Measurements from ENCODE around the gene TBC1D13.
"Not testable (repeated sequence)": the region's sequence is repeated elsewhere in the genome, so short reads cannot be mapped to it uniquely, and the experiment has no call there.

TBC1D13 gene

DNA sequence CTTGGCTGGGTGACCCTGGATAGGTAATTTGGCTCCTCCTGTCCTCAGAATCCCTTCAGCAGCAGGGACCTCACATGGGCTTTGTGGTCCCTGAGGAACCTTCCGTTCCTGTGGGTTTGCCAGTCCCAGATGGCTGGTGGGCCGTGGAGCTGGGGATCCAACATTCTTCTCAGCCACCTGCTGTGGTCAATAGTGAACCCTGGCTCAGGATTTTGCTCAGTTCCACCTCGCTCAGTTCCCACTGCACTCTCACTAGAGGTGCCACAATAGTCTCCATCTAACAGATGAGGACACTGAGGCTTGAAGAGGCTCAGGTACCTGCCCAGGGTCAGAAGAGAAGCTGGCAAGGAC is 59.6 kb downstream of the TBC1D13 start:
- H3K27ac ChIP-seq: no peak overlapping the region
- H3K9ac ChIP-seq: no peak overlapping the region; a peak in 2 of 22 replicates
- peaks cover 0 to 29% (median 27%) of the 10 kb centered on the region in 10 experiments; a peak in 15 of 20 replicates for H3K4me1 ChIP-seq
- peak overlapping the region in 8 of 11 experiments; percentile 34 to 76 (median 56); a peak in 16 of 22 replicates for H3K4me2 ChIP-seq
- H3K9me3 ChIP-seq (replicated peaks in 1 of 11): peaks cover 11 to 24% (median 18%) of the 10 kb centered on the region in 11 experiments
- H3K36me3 ChIP-seq: peaks cover 0 to 21% (median 13%) of the 10 kb centered on the region in 11 experiments; a peak in 13 of 22 replicates
- H4K20me1 ChIP-seq: peaks cover 0 to 7% (median 0%) of the 10 kb centered on the region in 11 experiments; a peak in 4 of 22 replicates
- TF ChIP-seq Cebpa-rat (IDR thresholded peaks at IDR 0.05): no peak
- no peaks in the 10 kb centered on the region for H3K27me3 ChIP-seq
- no peak overlapping the region for H3K4me3 ChIP-seq

DNA sequence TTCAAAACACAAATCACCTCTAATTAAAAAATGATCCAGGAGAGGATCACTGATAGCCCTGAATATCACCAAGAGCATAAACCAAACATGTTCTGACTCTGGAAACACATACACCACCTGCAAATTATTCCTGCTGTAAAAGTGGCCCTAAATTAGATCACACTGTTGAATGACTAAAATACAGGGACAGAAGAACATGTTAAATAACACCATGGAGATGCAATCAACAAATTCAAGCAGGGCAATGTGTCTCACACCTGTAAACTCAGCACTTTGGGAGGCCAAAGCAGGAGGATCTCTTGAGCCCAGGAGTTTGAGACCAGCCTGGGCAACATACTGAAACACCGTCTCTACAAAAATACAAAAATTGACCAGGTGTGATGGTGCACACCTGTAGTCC is 60.8 kb downstream of the TBC1D13 start:
- H3K27me3 ChIP-seq: no peaks in the 10 kb centered on the region
- peaks cover 0 to 10% (median 3%) of the 10 kb centered on the region in 11 experiments; a peak in 10 of 22 replicates for H3K36me3 ChIP-seq
- peaks cover 11 to 26% (median 19%) of the 10 kb centered on the region in 11 experiments for H3K9me3 ChIP-seq (replicated peaks in 1 of 11)
- peaks cover 0 to 7% (median 0%) of the 10 kb centered on the region in 11 experiments; a peak in 4 of 22 replicates for H4K20me1 ChIP-seq
- TF ChIP-seq Cebpa-rat (IDR thresholded peaks at IDR 0.05): no peak
- no peak overlapping the region for H3K27ac ChIP-seq
- peak overlapping the region in 1 of 11 experiments; percentile 61; a peak in 1 of 22 replicates for H3K4me2 ChIP-seq
- H3K9ac ChIP-seq: no peak overlapping the region
- no peak overlapping the region for H3K4me3 ChIP-seq
- peaks cover 0 to 29% (median 27%) of the 10 kb centered on the region in 10 experiments; a peak in 15 of 20 replicates for H3K4me1 ChIP-seq

DNA sequence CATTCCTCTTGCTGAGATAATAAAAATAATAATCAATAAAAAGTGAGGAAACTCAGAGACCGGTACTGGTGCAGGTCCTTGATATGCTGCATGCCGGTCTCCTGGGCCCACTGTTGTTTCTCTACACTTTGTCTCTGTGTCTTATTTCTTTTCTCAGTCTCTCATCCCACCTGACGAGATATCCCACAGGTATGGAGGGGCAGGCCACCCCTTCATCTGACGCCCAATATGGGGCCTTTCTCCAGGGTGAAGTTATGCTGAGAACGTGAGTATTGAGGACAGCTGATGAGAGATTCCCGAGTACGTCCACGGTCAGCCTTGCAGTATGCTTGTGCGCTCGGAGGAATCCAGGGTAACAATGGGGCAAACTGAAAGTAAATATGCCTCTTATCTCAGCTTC is 64.0 kb downstream of the TBC1D13 start:
- not testable (repeated sequence) for H3K4me3 ChIP-seq, H3K36me3 ChIP-seq, H3K27ac ChIP-seq, H3K27me3 ChIP-seq, H3K9ac ChIP-seq, H3K4me2 ChIP-seq, H4K20me1 ChIP-seq
- Histone ChIP-seq H3K9me3 (replicated peaks in 1 of 11) (peaks cover 11 to 26% (median 19%) of the 10 kb centered on the region in 11 experiments), H3K4me1 (peaks cover 0 to 16% (median 14%) of the 10 kb centered on the region in 10 experiments; a peak in 15 of 20 replicates)

DNA sequence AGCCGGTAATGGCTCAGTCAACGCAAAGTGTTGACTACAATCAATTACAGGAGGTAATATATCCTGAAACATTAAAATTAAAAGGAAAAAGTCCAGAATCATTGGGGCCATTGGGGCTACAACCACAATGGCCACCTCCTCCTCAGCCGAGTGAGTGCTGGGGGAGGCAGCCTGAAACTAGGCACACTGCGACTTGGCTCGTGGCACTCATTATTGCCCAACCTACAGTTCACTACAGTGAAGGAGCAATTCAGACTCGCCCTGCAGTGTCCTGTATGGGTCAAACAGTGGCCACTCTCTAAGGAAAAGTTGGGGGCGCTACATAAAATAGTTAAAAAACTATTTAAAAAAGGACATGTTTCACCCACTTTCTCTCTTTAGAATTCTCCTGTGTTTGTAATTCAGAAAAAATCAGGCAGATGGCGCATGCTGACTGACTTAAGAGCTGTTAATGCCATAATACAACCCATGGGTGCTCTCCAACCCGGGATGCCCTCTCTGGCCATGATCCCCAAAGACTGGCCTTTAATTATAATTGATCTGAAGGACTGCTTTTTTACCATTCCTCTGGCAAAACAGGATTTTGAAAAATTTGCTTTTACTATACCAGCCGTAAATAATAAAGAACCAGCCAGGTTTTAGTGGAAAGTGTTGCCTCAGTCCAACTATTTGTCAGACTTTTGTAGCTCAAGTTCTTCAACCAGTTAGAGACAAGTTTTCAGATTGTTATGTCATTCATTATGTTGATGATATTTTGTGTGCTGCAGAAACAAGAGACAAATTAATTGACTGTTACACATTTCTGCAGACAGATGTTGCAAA is 64.9 kb downstream of the TBC1D13 start:
- not testable (repeated sequence) for H3K9ac ChIP-seq, H3K36me3 ChIP-seq, H3K4me2 ChIP-seq, H3K27me3 ChIP-seq, H3K4me3 ChIP-seq, H3K4me1 ChIP-seq, H4K20me1 ChIP-seq, H3K27ac ChIP-seq
- peaks cover 11 to 26% (median 19%) of the 10 kb centered on the region in 11 experiments for H3K9me3 ChIP-seq (replicated peaks in 1 of 11)

DNA sequence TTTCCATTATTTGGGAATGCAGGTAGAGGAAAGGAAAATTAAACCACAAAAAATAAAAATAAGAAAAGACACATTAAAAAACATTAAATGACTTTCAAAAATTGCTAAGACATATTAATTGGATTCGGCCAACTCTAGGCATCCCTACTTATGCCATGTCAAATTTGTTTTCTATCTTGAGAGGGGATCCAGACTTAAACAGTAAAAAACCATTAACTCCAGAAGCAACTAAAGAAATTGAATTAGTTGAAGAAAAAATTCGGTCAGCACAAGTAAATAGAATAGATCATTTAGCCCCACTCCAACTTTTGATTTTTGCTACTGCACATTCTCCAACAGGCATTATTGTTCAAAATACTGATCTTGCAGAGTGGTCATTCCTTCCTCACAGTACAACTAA is 65.6 kb downstream of the TBC1D13 start:
- H4K20me1 ChIP-seq, H3K9ac ChIP-seq, H3K4me1 ChIP-seq, H3K4me2 ChIP-seq, H3K36me3 ChIP-seq, H3K4me3 ChIP-seq, H3K27ac ChIP-seq, H3K27me3 ChIP-seq: not testable (repeated sequence)
- peaks cover 11 to 24% (median 19%) of the 10 kb centered on the region in 11 experiments for H3K9me3 ChIP-seq (replicated peaks in 1 of 11)

DNA sequence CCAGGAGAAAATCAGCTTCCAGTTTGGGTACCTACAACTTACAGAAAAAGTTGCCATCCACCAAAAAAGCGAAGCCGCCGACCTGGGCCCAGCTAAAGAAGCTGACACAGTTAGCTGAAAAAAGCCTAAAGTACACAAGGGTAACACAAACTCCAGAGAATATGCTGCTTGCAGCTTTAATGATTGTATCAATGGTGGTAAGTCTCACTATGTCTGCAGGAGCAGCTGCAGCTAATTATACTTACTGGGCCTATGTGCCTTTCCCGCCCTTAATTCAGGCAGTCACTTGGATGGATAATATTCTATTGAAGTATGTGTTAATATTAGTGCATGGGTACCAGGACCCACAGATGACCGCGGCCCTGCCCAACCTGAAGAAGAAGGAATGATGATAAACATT is 67.4 kb downstream of the TBC1D13 start:
- not testable (repeated sequence) for H3K4me1 ChIP-seq, H3K27ac ChIP-seq, H3K4me3 ChIP-seq, H3K4me2 ChIP-seq, H3K36me3 ChIP-seq, H3K27me3 ChIP-seq, H4K20me1 ChIP-seq
- 0 out of 22 replicates have a peak overlapping the region, but pooled peaks of 1 of the 11 experiments have one; percentile 7 for H3K9ac ChIP-seq
- peaks cover 11 to 17% (median 16%) of the 10 kb centered on the region in 11 experiments for H3K9me3 ChIP-seq (replicated peaks in 1 of 11)

DNA sequence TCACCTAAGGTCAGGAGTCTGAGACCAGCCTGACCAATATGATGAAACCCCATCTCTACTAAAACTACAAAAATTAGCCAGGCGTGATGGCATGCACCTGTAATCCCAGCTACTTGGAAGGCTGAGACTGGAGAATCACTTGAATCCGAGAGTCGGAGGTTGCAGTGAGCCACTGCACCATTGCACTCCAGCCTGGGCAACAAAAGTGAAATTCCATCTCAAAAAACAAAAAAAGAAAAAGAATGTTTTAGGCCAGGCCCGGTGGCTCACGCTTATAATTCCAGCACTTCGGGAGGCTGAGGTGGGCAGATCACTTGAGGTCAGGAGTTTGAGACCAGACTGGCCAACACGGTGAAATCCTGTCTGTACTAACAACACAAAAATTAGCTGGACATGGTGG is 71.4 kb downstream of the TBC1D13 start:
- H3K27me3 ChIP-seq; H3K27ac ChIP-seq; H3K4me3 ChIP-seq; H3K36me3 ChIP-seq; H3K4me2 ChIP-seq; H3K9ac ChIP-seq; H4K20me1 ChIP-seq; H3K9me3 ChIP-seq (replicated peaks in 1 of 11): not testable (repeated sequence)
- peaks cover 0 to 25% (median 17%) of the 10 kb centered on the region in 10 experiments; a peak in 14 of 20 replicates for H3K4me1 ChIP-seq

All from BLaER1 treated with 17β-estradiol and CSF1 and Interleukin-3, amounts not matched to agents 10 nM and 100 nM (cell line).